HG02763 (cell line): ENCODE measurements around the gene WNT10A.

Experiments
- ATAC-seq: cut with Tn5 transposase; IDR thresholded peaks from one replicate; pipeline ENCODE4 v1.9.1; 2021; ENCODE audit warnings: mild to moderate bottlenecking, moderate library complexity; ENCODE audit not compliant: unreplicated experiment

Gene WNT10A

GRCh38 chr2:218876562-218877219 is 4.0 kb upstream of the WNT10A start:
- no peak for ATAC-seq

- no peak for ATAC-seq
Measured at GRCh38 chr2:218877331-218877730, 3.3 kb upstream of the WNT10A start.

GRCh38 chr2:218877891-218878290 is 2.8 kb upstream of the WNT10A start:
- no peak for ATAC-seq

- ATAC-seq = no peak
Measured at GRCh38 chr2:218878486-218878885, 2.2 kb upstream of the WNT10A start.

- ATAC-seq = no peak
Measured at GRCh38 chr2:218878926-218879761, 1.5 kb upstream of the WNT10A start.

- ATAC-seq = no peak
Measured at GRCh38 chr2:218879776-218880101, 913 bp upstream of the WNT10A start.

GRCh38 chr2:218880859-218881594 is 375 bp downstream of the WNT10A start:
- no peak for ATAC-seq

- no peak for ATAC-seq
Measured at GRCh38 chr2:218881744-218882460, 1.2 kb downstream of the WNT10A start.

GRCh38 chr2:218882461-218882816 is 1.8 kb downstream of the WNT10A start:
- no peak for ATAC-seq

GRCh38 chr2:218882866-218883366 is 2.3 kb downstream of the WNT10A start:
- ATAC-seq = no peak

GRCh38 chr2:218883491-218884490 is 3.1 kb downstream of the WNT10A start:
- ATAC-seq = no peak

- no peak for ATAC-seq
Measured at GRCh38 chr2:218884519-218884918, 3.9 kb downstream of the WNT10A start.

GRCh38 chr2:218885981-218886947 is 5.6 kb downstream of the WNT10A start:
- peak; percentile 62 for ATAC-seq

GRCh38 chr2:218887079-218887478 is 6.4 kb downstream of the WNT10A start:
- no peak for ATAC-seq

- ATAC-seq = no peak
Measured at GRCh38 chr2:218888341-218888740, 7.7 kb downstream of the WNT10A start.

GRCh38 chr2:218889937-218890336 is 9.3 kb downstream of the WNT10A start:
- no peak for ATAC-seq

GRCh38 chr2:218890369-218890768 is 9.7 kb downstream of the WNT10A start:
- no peak for ATAC-seq

GRCh38 chr2:218891275-218892135 is 10.9 kb downstream of the WNT10A start:
- no peak for ATAC-seq
